Thoracic aorta (tissue), 2 donors: ENCODE measurements around the gene SLC49A3. TPM values are rescaled to one million over a fixed set of nuclear protein-coding genes. Genes with fewer than 3 reads are reported as not detected.
"Not testable (repeated sequence)": the region's sequence is repeated elsewhere in the genome, so short reads cannot be mapped to it uniquely, and the experiment has no call there.

Source experiments
- ATAC-seq: fragments of 150-250 bp; one replicate; pipeline ENCODE4 v1.8.0; 2017; ENCODE audit warnings: low read depth; ENCODE audit not compliant: insufficient number of reproducible peaks, low FRiP score
- DNase-seq: peaks from one replicate; pipeline ENCODE4 v3.0.0-alpha.2; 2020; ENCODE audit warnings: low spot score
- H3K27ac ChIP-seq, 2 donors: fragments of 200-600 bp; sonication (generic); 1 replicate in 1 of 2; 2 replicates in 1 of 2; pipeline ENCODE4 v1.5.1; 2016; ENCODE audit warnings: mild to moderate bottlenecking in 2 of 2, moderate library complexity in 2 of 2
- H3K27me3 ChIP-seq: fragments of 200-600 bp; sonication (generic); replicated peaks from 2 replicates; pipeline ENCODE4 v1.6.0; 2016; ENCODE audit warnings: mild to moderate bottlenecking; ENCODE audit not compliant: insufficient read depth
- H3K36me3 ChIP-seq: fragments of 200-600 bp; sonication (generic); one replicate; pipeline ENCODE4 v1.5.1; 2016
- H3K4me1 ChIP-seq, 2 donors: fragments of 200-600 bp; sonication (generic); 1 replicate in 1 of 2; 2 replicates in 1 of 2; pipeline versions ENCODE4 v1.5.1 to v1.6.0; 2016; ENCODE audit warnings: low read depth in 2 of 2, mild to moderate bottlenecking in 1 of 2; ENCODE audit not compliant: control insufficient read depth in 1 of 2
- H3K4me3 ChIP-seq: fragments of 200-600 bp; sonication (generic); 2 replicates; pipeline ENCODE4 v1.5.1; 2016; ENCODE audit warnings: mild to moderate bottlenecking
- H3K9me3 ChIP-seq: fragments of 200-600 bp; sonication (generic); 2 replicates; pipeline ENCODE4 v1.5.1; 2016
- total RNA-seq, 2 donors: library from RNA; depleted of rRNA; stranded (reverse); fragments of >200 nt; gene quantifications; one replicate each; pipeline versions ENCODE4 v1.1.0 to v1.2.3, GENCODE V29; 2016
- TF ChIP-seq, protein P1 (sequence below): fragments of 200-600 bp; sonication (generic); IDR thresholded peaks from one replicate; pipeline ENCODE4 v1.5.1; 2019; ENCODE audit warnings: antibody characterized with exemption

Gene SLC49A3
- total RNA-seq, 2 donors from 2014 or later, result 9.1 to 26.0 TPM

DNA sequence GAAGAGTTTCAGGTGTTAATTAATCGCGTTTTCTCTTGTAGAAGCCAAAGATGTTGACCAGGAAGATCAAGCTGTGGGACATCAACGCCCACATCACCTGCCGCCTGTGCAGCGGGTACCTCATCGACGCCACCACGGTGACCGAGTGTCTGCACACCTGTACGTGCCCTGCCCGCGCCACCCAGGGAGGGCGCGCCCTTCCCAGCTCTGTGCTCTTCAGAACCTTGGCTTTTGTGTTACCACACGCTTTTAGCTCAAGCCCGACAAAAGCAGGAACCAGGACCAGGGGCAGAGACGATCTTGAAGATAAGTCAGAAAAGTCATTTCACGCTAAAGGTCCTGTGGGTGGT is 44.7 kb upstream of the SLC49A3 start:
- DNase-seq (no peak), ATAC-seq (no peak)
- Histone ChIP-seq H3K27me3 (no peaks in the 10 kb centered on the region), H3K27ac (no peak overlapping the region), H3K36me3 (peaks cover 71% of the 10 kb centered on the region), H3K4me1 (no peaks in the 10 kb centered on the region), H3K4me3 (no peak overlapping the region), H3K9me3 (no peaks in the 10 kb centered on the region)
- TF ChIP-seq, protein P1, sequence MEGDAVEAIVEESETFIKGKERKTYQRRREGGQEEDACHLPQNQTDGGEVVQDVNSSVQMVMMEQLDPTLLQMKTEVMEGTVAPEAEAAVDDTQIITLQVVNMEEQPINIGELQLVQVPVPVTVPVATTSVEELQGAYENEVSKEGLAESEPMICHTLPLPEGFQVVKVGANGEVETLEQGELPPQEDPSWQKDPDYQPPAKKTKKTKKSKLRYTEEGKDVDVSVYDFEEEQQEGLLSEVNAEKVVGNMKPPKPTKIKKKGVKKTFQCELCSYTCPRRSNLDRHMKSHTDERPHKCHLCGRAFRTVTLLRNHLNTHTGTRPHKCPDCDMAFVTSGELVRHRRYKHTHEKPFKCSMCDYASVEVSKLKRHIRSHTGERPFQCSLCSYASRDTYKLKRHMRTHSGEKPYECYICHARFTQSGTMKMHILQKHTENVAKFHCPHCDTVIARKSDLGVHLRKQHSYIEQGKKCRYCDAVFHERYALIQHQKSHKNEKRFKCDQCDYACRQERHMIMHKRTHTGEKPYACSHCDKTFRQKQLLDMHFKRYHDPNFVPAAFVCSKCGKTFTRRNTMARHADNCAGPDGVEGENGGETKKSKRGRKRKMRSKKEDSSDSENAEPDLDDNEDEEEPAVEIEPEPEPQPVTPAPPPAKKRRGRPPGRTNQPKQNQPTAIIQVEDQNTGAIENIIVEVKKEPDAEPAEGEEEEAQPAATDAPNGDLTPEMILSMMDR, result no peak

- Histone ChIP-seq H3K4me3 (no peak overlapping the region), H3K4me1 (no peaks in the 10 kb centered on the region), H3K9me3 (no peaks in the 10 kb centered on the region), H3K36me3 (peaks cover 68% of the 10 kb centered on the region), H3K27me3 (no peaks in the 10 kb centered on the region), H3K27ac (no peak overlapping the region)
- DNase-seq (no peak), ATAC-seq (no peak)
- TF ChIP-seq, protein P1, result no peak
Observed at GRCh38 chr4:732911-733630, 44.1 kb upstream of the SLC49A3 start.

DNA sequence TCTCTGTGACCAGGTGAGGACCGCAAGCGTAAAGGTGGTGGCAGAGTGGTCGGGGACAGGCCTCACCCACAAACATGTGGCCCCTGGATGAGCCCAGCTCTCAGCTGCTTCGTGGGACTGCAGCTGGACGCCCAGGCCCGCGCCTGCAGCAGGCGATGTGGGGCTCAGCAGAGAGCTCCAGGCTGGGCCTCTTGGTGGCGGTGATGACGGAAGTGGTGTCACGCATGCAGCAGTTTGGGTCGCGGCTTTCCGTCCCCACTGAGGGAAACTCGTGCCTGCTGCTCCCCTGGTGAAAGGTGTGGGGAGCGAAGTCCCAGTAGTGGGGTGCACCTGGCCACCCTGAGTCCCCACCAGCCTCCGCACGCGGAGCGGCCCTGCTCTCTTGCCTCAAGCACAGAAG is 43.5 kb upstream of the SLC49A3 start:
- ATAC-seq, result no peak
- DNase-seq, result no peak
- Histone ChIP-seq H3K4me3 (no peak overlapping the region), H3K36me3 (peaks cover 63% of the 10 kb centered on the region), H3K9me3 (no peaks in the 10 kb centered on the region), H3K27ac (no peak overlapping the region), H3K27me3 (no peaks in the 10 kb centered on the region), H3K4me1 (no peaks in the 10 kb centered on the region)
- TF ChIP-seq, protein P1, result no peak

GRCh38 chr4:731954-732353 is 43.0 kb upstream of the SLC49A3 start:
- H3K4me1 ChIP-seq, H3K9me3 ChIP-seq, H3K27me3 ChIP-seq, H3K27ac ChIP-seq, ATAC-seq, H3K4me3 ChIP-seq, DNase-seq: not testable (repeated sequence)
- peaks cover 57% of the 10 kb centered on the region for H3K36me3 ChIP-seq

GRCh38 chr4:730946-731904 is 42.3 kb upstream of the SLC49A3 start:
- H3K4me1 ChIP-seq, ATAC-seq: not testable (repeated sequence)
- peaks cover 53% of the 10 kb centered on the region for H3K36me3 ChIP-seq

GRCh38 chr4:730511-730910 is 41.6 kb upstream of the SLC49A3 start:
- Histone ChIP-seq H3K9me3 (no peaks in the 10 kb centered on the region), H3K27ac (no peak overlapping the region), H3K4me1 (no peaks in the 10 kb centered on the region), H3K4me3 (no peak overlapping the region), H3K36me3 (peaks cover 47% of the 10 kb centered on the region), H3K27me3 (no peaks in the 10 kb centered on the region)
- ATAC-seq (no peak), DNase-seq (no peak)
- TF ChIP-seq, protein P1, result no peak

More at GRCh38 chr4:730946-731904, 42.3 kb upstream of the SLC49A3 start:
- H3K27ac ChIP-seq, H3K9me3 ChIP-seq, H3K27me3 ChIP-seq, DNase-seq, H3K4me3 ChIP-seq: not testable (repeated sequence)
